GM18907 (cell line): ENCODE results near the gene USP49.

Experiments
- ATAC-seq: cut with Tn5 transposase; IDR thresholded peaks from one replicate; pipeline ENCODE4 v1.9.1; 2021; ENCODE audit warnings: mild to moderate bottlenecking, moderate library complexity; ENCODE audit not compliant: unreplicated experiment

USP49 gene

DNA sequence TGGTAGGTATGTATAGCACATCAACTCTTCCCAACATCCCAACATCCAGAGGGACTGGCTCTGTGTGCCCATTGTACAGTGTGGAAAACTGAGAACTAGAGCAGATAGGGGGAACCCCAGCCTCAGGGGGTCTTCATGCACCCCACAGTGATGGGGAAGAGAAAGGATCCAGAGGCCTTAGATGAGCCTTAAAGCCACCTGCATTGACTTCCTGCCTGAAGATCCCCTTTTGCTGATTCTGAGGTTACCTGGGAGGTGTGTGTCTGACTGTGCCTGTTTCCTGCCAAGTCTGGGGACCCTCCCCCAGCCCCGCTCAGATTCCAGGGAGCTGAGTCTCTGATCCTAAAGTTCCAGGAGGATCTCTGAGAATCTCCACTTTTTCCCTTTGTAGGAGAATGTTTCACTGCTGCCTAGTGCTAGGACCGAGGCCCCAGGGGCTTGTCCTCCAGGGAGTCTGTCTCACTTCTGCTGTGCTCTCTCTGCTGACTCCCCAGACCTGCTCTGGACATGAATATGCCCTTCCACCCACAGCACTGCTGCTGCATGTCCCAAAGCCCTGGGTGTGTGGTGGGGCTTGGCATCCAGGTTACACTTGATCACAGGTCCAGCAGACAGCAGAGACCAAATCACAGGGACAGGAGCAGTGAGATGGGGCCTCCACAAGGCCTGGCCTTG lies 135.1 kb downstream of the USP49 start:
- no peak for ATAC-seq

DNA sequence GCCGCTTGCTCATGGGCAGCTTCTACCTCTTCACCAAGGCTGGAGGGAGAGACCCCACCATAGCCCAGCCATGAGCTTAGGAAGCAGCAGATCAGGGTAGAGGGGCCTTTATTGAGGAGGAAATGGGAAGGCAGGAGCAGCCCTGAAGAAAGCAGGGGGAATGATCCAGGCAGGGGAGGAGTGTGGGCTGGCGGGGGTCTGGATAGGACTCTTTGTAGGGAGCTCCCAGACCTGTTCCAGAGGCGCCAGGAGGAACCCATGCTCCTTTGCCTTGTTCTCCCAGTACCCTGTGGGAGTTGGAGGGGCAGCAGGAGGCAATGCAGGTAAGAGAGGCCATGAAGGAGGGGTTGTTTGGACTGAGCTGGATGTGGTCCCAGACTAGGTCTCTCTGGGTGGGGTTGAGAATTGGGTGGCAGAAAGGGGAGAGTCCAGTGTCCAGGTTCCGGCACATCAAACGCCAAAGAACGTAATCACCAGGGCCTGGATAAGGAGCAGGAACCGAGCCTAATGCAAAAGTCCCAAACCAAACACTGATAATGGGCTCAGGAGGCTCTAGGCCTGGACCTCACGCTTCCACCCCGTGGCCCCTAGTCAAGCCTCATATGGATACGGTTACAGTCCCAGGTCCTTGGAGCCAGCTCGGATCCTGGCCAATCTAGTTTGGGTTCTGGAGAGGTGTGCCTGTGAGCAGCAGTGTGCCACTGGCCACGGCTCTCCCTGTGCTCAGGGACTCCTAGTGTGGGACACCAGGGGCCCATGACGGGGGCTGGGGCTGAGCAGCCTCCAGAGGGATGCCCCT lies 135.9 kb downstream of the USP49 start:
- ATAC-seq: no peak

- no peak for ATAC-seq
Observed at GRCh38 chr6:41758641-41759035, 136.5 kb downstream of the USP49 start.

GRCh38 chr6:41757931-41758640 lies 137.1 kb downstream of the USP49 start:
- ATAC-seq: no peak

DNA sequence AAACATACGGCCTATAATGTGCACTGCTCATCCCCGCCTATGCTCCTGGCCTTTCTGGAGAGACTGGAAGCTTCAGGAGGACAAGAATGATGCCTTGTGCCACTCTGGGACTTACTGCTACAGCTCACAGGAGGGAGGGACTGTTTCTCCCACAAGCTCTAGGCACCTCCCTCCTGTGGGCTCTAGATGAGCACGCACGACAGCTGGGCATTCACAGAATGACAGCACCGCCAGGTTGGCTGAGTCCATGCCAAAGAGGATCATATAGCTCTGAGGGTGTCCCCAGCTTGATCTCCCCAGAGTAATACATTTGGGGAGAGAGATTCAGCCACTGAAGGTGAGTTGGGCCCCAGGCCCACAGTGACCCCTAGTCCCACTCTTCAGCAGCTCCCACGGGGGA lies 137.9 kb downstream of the USP49 start:
- ATAC-seq: no peak

DNA sequence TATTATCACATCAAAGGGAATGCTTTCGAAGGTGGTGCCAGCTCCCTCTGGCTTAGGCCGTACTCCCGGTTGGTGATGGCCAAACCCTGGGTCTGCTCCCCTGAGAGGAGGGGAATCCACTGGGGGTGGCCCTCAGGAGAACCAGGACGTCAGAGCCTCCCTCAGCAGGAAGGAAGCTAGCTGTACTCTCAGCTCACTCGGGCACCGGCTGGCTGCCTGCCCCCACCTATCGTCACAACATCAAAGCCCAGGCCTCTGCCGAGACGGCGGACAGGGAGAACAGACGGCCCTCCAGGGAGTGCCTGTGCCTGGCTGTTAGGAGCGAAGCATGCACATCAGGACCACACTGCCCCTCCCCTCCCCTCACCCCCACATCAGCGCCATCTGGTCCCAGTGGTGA lies 138.8 kb downstream of the USP49 start:
- ATAC-seq: no peak

GRCh38 chr6:41755895-41756294 lies 139.3 kb downstream of the USP49 start:
- no peak for ATAC-seq

GRCh38 chr6:41750374-41750773 lies 144.8 kb downstream of the USP49 start:
- ATAC-seq: no peak

DNA sequence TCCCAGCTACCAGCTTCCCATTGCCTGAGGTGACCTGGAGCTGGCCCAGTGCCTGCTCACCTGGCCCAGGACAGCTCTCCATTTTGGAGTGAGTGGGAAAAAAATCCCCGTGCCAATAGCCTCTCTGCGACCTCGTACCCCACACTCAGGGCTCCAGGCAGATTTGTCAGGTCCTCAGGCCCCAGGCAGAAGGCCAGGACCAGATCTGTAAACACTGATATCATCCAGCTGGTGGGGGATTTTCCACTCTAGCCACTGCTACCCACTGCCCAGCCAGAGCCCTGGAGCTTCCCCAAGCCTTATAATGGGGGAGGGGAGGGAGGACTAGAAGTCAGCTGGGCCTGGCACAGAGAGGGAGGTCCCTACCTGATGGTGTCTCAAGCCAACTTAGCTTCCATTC lies 146.6 kb downstream of the USP49 start:
- ATAC-seq: no peak

DNA sequence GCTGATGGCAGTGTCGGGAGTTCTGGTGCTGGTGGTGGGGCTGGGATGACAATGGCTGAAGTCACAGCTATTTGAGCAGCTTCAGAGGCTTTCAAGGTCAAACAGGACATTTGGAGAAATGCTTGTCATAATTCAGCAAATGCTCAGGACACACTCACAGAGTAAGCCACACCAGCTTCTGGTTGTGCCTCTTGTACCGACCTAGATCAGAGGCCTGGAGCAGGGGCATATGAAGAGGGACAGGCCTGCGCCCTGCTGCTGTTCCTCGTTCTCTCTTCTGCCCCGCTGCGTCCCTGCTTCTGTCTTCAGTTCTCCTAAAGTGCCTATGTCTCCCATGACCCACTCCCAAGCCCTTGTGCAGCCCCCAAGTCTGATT lies 147.1 kb downstream of the USP49 start:
- no peak for ATAC-seq

- no peak for ATAC-seq
Observed at GRCh38 chr6:41747256-41748101, 147.7 kb downstream of the USP49 start, which contains the start of gene PGC. Gene PGC (minus strand): TSS chr6:41747397. CDS start chr6:41747334, 63 bp downstream.

DNA sequence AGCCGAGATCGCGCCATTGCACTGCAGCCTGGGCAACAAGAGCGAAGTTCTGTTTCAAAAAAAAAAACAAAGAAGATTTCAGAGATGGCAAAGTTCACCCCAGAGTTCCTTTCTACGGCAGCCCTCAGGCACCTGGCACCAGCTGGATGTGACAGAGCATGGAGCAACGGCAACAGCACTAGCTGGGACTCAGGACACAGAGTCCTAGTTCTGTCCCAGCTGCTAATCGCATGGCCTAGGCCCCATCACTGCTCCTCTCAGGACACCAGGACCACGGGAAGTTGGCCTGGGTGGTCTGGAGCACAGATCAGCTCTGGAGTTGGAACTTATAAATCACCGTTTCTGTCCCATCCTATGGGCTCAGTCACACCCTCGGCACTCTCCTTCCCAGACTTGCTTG lies 149.1 kb downstream of the USP49 start:
- ATAC-seq: no peak

DNA sequence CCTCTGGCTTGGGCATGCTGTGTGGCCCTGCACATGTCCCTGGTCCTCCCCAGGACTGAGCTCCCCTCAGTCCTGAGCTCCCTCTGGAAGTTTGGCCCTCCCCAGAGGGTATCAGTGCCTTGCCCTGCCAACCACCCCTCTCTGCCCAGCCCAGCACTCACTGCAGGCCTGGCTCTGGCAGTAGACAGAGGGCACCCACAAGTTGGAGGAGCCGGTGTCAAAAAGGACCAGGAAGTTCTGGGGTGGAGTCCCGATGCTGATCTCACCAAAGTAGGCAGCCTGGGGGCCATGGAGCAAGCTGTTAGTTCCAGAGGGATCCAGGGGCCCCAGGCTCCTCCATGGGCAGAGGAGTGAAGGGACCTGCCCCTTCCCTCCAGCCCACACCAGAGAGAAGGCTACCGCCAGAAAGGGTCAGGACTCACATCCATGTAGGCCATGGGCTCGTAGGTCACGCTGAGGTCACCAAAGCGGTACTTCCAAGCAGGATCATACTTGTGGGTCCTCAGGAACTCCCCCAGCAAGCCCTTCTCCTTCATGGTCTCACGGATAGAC lies 150.9 kb downstream of the USP49 start:
- ATAC-seq: no peak

DNA sequence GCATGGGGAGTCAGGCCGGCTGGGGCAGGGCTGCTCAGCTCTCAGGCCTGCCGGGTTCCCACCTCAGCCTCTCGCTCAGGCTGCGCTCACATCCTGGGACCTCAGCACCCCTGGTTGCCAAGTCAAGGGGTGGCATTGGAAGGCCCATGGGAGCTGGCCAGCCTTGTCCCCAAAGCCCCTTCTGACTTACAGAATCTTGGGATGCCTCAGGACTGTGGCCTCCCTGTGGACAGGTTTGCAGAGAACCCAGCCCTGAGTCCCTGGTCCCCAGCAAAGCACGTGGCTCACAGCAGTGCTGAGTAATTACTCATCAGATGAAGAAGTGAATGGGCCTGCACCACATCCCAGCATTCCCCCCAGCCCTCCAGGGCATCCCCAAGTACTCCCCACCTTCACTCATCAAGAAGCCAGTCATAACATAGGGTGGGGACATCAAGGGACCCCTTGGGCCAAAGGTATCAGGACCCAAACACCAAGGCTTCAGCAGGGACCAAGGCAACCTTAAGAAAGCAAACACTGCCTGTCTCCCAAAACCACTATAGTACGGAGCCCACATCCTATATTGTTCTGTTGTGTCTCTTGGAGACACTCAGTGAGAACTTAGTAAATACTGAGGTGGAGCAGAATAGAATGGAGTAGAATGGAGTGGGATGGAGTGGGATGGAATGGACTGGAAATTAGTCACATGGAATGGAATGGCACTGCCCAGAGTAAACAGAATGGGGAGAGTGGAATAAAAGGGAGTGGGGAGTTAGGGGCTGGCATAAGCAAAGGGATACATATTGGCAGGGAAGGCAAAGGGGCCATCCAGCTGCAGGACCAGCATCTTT lies 151.6 kb downstream of the USP49 start:
- no peak for ATAC-seq

DNA sequence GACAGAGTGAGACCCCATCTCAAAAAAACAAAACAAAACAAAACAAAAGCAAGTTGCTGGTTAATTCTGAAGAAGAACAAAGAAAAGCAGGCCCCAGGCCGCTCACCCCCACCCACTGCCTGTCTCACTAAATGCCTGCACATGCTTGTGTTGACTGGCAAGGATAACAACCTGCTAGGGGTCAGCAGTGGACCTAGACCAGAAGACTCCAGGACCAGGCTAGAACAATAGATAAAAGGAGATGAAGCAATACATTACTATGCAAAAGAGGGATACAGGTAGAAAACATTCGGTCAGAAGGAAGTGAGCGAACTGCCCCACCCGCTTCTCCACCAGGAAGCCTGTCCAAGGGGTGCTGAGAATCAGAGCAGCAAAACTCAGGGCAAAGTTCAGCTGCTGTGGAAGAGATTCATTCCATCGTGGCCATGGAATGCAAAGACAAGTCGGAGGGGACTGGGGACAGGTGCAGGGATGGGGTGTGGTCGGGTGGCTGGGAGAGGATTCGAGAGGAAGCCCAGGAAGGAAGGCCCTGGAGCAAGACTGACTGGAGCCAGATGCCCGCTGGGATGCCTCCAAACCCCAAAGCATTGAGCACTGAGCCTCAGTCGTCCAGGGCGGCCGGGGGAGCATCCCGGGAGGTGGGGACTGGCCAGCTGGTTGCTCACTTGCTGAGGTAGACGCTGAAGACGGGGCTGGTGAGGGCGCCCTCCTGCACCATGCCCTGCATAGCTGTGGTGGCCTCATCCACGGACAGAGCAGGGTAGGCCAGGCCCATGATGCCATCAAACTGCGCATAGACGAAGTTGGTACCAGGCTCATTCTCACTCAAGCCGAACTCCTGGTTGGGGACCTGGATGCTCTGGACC lies 153.3 kb downstream of the USP49 start:
- ATAC-seq: no peak

GRCh38 chr6:41740366-41741162 lies 154.6 kb downstream of the USP49 start:
- no peak for ATAC-seq
